ENCODE results near the gene ELMO1.
"Not testable (repeated sequence)": the region's sequence is repeated elsewhere in the genome, so short reads cannot be mapped to it uniquely, and the experiment has no call there.

The ELMO1 gene

DNA sequence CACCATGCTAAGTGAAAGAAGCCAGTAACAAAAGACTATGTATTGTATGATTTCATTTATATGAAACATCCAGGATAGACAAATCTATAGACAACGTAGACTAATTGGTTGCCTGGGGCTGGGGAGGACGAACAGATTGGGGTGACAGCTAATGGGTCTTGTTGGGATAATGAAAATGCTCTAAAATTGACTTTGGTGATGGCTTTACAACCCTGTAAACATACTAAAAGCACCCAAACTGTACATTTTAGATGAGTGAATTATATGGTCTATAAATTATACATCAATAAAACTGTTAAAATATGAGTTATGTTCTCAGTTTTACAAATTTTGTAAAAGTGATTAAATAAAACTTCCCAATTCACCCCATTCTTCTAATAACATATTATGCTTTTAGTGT, 261.5 kb downstream of the ELMO1 start:
- no peak for DNase-seq (ENCODE audit: low spot score)

DNA sequence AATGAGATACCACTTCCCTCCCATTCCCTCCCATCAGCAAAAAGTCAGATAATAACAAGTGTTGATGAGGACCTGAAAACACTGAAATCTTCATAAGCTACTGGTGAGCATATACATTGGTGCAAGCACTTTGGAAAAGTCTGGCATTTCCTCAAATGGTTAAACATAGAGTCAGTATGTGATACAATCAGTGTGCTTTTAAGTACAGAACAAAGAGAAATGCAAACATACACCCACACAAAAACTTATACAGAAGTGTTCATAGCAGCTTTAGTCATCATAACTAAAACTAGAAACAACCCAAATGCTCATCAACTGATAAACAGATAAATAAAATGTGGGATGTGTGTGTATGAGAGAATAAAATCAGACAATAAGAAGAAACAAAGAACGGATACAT, 261.9 kb downstream of the ELMO1 start:
- no peak for DNase-seq (ENCODE audit: low spot score)

DNA sequence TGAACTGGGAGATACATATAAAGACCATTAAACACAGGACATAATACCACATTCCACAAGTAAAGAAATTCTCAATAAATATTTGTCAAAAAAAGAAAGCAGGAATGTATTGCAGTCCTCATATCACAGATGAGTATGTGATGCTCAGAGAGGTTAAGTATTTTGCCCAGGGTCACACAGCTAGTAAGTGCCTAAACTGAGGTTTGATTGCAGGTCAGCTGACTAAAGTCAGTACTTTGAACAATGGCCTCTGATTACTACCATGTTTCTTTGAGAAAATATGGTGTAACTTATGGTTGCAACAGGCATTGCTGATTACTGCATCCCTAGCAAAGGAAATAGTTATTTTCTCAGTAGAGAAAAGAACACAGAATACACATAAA, 267.1 kb downstream of the ELMO1 start:
- DNase-seq (ENCODE audit: low spot score): no peak

DNA sequence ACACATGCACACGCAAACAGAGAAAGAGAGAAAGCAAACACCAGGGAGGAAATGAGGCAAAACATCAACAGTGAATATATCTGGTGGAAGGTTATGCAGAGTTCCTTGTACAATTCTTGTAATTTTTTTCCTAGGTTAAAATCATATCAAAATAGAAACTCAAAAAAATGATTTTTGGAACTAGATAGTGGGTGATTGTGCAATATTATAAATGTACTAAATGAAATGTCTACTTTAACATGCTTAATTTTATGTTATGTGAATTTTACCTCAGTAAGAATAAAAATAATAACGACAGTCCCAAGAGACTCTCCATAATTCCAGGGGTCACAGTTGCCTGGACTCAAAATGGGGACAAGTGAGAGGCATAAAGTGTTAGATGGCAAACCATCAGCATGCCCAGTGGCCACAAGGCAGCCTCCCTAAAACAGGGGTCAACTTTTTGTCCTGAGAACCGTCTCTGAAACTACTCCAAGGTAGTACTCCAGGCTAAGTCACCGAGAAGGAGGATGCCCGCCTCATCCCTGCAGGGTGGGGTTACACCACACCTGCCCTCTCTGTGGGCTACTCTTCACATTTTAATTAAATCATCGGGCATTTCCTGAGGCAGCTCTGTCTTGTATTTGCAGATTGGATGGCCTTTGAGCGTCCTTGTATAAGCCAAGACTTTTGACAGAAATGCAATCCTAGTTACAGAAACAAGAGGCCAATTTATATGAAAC, 267.7 kb downstream of the ELMO1 start:
- DNase-seq (ENCODE audit: low spot score): no peak

DNA sequence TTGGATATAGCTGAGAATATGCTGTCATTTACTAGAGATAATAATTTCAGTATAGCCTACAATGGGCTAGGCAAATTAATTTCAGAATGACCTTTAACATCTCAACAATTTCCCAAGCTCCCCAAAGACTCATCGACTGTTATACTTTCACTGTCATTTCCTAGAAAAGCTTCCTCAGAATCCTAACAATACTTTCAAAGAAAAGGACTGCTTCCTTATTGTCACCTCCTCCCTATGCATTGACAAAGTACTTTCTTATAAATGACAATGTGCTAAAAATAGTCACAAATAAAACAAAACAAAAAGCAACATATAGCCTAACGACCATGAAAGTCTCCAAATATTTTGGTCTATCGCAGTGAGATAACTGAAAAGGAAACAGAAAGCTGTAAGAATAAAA, 272.6 kb downstream of the ELMO1 start:
- no peak for DNase-seq (ENCODE audit: low spot score)

DNA sequence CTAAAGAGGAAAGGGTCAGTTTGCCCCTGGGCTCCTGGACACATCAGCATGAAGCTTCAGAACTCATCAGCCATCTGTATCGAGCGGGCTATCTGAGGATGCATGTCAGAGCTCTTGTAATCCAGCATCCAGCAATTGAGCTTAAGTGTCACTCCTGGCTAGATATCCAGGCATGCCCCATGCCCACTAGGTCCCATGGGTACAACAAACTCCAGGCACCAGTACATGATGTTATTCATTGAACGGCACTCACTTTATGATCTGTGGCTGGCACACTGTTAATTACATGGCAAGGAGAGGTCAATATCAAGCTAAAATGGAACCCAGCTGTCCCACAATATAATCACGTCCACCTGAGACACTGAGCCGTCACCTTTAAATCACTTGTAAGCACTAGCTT, 274.2 kb downstream of the ELMO1 start:
- DNase-seq (ENCODE audit: low spot score): no peak

DNA sequence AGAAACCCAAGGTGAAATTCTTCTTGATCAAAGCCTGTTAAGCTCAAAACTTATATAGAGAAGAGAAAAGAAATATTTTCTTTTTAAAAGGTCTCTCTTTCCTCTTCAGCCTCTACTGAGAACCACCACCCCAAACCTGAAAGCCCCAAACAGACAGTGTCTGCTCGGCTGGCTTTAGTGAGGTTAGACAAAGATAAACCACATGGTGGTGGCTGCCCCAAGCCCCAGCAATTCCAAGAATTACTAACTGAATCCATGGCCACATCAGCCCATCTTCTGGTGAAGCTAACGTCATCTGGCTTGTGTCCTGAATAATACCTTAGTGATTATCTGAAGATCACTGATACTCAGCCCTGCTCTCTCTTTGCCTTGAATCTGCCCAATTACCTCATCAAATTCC, 275.0 kb downstream of the ELMO1 start:
- no peak for DNase-seq (ENCODE audit: low spot score)

DNA sequence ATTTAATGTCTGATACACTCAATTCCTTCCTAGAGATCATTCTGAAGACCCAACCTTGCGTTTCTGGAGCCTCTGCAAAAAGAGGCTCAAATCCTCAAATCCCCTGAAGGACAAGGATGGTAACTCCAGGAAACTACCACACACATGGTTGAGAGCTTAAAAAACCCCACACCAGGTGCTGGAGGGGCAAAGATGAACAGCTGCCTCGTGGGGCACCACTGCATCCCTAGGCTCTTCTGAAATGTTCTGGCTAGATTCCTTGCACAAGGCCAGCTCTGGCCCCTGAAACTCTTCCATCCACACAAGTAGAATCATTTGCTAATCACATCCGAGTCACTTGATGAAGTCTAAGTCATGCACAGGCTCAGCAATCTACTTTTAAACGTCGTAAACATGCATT, 286.6 kb downstream of the ELMO1 start:
- DNase-seq (ENCODE audit: low spot score): no peak

DNA sequence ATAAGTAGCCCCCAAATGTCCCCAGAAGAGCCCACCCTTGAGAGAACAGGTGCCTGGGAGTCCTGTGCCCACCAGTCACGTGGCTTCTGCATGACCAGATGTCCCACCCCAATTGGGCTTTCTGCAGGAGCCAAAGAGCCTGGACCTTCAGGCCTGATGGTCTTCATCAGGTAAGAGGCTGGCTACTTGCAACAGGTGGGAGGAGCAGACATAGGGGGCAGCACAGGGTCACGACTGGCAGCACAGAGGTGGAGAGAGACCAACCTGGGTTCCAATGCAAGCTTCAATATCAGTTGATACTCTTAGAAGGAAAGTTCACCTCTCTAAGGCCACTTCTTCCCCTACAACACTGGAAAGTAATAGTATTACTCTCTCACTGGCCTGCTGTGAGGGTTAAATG, 288.0 kb downstream of the ELMO1 start:
- no peak for DNase-seq (ENCODE audit: low spot score)

DNA sequence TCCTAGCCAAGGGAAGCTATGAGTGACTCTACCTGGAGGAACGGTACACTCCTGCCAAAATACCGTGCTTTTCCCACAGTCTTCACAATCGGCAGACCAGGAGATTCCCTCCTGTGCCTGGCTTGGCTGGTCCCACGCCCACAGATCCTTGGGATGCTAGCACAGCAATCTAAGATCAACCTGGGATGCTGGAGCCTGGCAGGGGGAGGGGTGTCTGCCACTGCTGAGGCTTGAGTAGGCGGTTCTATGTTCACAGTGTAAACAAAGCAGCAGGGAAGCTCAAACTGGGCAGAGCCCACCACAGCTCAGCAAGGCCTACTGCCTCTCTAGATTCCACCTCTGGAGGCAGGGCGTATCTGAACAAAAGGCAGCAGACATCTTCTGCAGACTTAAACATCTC, 295.3 kb downstream of the ELMO1 start:
- DNase-seq (ENCODE audit: low spot score): no peak

DNA sequence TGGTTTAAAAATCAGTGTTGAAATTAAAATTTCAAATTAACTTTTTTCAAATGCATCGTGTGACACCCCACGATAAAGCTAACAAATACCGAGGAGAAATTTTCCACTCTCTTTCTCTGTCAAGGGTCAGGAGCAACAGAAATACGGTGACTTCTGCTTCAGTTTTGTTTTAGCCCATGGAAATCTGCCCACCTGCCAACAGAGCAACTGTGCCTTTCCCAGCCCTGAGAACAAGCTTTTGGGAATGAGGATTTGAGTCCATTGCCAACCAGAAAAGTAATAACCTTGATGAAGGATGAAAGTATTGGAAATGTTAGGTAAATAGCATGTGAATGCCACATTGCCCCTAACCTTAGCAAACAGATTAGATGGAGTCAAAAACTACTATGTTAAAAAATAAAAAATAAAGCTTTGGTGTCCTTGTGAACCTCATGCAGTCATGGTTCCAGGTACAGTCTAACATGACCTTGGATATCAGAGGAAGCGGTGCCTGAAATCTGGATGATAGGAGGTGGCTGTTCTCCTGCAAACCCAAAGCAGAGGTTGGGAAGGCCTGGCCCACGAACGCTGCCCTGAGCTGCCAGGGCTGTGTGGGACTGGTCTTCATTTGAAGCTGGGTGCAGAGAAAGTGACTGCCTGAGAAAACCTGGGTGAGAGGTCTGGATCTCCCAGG, 296.8 kb downstream of the ELMO1 start:
- no peak for DNase-seq (ENCODE audit: low spot score)

DNA sequence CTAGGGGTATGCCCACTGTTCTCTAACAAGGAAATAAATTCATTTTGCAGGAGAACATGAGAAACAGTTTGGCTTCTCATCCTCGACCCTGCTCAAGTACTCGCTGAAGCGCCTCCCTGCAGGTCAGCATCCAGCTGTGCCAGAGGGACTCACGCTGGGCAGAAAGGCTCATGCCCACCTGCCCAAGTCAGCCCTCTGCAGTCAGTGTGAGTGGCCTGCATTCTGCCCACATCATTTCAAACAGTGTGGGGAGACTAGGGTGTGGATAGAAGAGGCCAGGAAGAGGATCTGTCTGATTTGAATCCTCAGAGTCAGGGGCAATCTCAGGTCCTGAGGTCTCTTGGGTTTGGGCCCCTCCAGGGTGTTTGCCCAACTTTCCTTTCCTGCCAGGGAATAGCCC, 297.8 kb downstream of the ELMO1 start:
- no peak for DNase-seq (ENCODE audit: low spot score)

DNA sequence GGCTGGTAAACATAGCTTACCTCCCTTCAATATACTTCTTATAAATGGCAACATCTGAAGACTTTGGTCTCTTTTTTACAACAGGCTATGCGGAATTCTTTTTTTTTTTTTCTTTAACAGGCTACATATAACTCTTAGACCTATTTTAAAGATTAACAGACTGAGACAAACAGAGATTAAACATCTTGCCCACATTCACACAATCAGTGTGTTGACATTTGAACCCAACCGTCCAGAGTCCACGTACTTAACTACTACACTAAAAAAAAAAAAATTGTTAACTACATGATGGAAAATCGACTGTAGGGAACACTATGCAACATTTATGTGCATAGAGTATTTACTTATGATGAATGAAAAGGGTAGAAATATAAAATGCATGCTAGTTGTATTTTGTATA, 298.5 kb downstream of the ELMO1 start:
- DNase-seq (ENCODE audit: low spot score): no peak

DNA sequence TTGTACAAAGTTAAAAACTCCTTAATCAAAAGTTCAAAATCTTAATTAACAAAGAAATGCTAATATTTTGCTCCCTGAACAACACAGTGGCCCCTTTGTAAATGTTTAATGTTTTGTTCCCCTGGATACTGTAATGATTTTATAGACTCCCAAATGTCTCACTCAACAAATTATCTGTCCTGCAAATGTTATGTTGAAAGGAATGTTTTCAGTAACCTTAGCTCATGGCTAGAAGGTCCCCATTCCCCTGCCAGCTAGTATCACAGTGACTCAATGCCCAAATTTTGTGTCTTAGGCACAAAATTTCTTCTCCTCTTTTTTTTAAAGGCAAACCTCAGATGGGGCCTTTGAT, 298.9 kb downstream of the ELMO1 start:
- no peak for DNase-seq (ENCODE audit: low spot score)

DNA sequence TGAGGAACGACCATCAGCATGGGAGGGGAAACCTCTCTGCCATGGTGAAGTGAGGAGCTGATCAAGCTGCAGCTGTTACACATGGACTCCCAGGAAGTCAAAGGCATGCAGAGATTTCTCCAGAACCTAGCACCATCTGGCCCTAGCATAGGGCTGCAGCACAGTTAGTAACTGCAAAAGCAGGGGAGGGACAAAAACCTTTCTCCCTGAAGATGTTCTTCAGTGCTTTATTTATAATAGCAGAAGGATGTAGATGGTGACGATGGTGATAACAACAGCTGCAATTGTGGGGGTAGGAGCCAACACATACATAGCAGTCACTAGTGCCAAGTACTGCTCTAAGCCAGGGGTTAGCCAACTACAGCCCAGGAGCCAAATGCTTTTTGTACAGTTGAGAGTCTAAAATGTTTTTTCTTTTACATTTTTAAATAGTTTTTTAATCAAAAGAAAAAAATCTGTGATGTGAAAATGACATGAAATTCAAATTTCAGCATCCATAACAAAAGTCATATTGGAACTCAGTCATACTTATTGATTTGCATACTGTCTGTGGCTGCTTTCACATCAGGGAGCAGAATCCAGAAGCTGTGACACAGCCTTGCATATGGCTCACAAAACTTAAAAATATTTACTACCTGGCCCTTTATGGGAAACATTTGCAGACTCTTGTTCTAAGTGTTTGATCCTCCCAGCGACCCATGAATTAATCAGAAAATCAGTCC, 299.5 kb downstream of the ELMO1 start:
- no peak for DNase-seq (ENCODE audit: low spot score)

DNA sequence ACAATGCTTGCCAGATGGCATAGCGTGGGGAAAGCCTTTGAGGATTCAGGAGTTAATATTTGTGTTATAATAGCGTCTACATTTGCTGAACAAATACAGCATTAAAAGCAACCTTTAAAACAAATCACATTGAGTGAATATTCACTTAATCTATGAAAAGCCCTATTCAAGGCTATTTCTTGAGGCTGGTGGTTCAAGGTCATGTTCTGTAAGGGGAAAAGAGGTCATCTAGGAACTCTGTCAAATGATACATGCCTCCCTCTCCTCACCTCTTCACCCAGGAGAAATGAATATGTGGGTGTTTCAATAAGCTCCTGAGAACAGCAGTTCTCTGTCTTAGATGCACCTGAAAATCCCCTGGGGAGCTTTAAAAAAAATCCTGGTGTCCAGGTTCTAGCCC, 303.0 kb downstream of the ELMO1 start:
- no peak for DNase-seq (ENCODE audit: low spot score)

DNA sequence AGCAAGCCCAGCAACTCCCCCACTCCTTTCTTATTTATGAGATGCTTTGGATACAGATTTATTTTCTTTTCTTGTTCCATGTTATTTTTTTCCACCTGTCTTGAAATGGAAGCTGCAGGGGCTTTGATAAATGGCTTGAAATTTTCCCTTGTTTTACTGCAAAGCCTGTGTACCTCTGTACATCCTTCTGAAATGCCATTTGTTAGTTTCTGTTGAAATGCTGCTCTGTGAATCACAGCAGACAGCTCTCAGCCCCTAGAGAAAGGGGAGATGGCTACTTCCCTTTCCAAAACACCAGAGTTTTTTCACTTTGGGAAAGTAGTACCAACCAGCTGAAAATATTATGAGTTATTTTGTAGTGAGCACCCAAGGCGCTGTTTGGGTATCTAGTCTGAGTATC, 304.2 kb downstream of the ELMO1 start:
- DNase-seq (ENCODE audit: low spot score): no peak

DNA sequence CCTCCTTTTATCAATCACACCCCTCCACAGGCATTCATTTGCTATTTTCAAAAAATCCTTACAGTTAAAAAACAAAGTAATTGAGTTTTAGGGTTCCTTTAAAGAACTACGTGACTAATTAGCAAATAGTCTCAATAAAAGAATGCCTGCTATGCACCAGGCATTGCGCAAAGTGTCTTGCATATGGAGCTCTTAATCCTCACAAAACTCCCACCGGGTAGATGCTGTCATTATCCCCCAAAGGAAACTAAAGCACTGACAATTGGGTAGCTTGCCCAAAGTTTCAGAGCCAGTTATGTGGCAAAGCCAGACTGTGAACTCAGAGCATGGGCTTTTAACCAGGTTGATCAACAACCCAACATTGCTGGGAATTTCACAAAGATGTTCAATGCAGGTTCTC, 305.7 kb downstream of the ELMO1 start:
- DNase-seq (ENCODE audit: low spot score): no peak

DNA sequence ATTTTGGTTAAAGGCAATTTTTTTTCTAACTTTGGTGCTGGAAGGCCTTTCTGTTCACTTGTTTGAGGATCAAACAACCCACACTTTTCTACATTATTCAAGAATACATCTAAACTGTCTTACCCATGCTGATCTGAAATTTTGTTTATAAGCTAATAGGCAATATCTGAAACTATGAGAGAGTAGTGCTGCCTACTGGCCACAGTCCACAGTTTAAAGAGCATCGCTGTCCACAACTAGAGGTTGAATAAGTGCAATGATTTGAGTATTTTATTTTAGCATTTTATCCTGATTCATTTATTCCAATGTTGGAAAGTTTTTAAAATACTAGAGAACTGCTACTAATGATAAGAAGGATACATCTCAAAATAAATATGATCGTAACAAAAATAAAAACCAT, 306.9 kb downstream of the ELMO1 start:
- no peak for DNase-seq (ENCODE audit: low spot score)

DNA sequence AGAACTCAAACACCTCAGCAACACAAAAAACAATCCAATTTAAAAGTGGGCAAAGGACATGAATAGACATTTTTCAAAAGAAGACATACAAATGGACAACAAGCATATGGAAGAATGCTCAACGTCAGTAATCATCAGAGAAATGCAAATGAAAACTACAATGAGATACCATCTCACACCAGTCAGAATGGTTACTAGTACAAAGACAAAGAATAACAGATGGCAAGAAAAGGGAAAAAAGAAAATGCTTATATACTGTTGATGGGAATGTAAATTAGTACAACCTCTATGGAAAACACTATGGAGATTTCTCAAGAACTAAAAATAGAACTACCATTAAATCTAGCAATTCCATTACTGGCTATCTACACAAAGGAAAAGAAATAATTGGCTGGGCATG, 314.8 kb downstream of the ELMO1 start:
- DNase-seq (ENCODE audit: low spot score): not testable (repeated sequence)

DNA sequence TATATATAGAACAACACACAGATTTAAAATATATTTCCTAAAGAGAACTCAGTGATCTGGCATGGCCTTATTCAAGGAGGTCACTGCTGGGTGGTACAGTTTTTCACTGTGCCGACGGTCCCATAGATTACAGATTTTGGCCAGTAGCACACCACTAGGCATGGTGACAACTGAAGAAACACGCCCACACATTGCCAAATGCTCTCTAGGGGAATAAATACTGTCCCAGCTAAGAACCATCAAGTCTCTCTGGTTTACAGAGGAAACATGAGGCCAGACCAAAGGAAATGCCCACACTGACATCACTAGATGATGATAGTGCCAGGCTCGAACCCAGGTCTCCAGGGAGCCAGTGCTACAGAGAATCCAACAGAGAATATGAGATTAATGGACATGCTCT, 316.8 kb downstream of the ELMO1 start:
- DNase-seq (ENCODE audit: low spot score): no peak

DNA sequence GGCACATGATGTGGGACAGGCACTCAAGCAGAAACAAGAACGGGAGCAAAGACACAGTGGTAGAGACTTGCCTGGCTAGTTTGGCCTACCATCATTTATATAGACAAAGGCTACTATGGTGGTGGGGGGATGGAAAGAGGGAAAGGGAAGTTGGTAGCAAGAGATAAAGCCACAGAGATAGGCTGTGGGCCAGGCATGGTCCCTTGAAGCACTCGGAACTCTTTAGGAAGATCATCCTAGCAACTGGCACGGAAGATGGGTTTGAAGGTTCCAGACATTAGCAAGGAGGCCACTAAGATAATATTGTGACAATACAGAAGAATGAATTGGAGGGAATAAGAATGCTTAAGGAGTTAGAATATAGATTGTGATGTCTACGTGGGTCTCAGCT, 319.6 kb downstream of the ELMO1 start:
- no peak for DNase-seq (ENCODE audit: low spot score)

DNA sequence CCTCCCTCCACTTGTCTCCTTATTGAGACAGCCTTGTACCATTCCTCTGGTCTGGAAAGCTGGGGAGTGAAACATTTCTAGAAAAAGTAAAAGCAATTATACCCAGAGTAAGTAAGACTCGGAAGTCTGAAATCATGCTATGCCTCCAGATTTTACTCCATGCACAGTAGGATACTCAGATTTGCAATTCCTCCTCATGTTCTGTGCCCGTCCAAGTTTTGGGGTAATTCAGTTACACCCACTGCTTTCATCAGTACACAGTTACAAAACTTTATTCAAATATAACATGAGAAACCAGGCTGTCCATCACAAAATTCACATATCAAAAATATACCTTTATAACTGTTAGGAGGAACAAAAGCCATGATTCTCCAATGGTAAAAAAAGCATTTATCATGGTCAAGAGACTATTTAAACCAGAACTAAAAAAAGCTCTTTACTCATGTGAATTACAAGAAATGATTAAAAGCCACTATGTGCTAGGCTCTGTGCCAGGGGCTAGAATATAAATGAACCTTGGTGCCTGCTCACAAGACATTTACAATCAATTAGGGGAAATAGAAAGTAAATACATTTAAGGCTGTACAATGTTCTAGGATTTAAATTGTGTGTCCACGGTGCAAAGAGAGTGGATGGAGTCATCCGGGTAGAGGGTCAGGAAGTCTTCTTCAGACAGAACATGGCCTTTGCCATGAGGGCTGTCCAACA, 320.2 kb downstream of the ELMO1 start:
- no peak for DNase-seq (ENCODE audit: low spot score)
